ENCODE results near the gene CFAP299.

CFAP299 gene

DNA sequence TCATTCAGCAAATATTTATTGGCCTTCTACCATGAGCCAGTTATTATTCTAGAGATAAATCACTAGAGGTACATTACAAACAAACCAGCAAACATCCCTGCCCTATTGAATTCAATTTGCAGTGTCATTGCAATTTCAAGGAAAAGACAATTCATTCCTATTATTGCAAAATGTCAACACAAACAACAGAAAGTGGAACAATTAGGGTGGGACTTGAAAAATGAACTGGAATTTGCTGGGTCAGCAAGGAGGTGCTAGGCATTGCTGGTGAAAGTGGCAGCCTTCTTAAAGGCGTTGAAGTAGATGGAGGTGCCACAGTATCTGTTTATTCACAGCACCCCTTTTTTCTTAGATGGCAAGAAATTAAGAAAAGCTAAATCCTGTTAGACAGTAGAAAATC is 470.9 kb downstream of the CFAP299 start:
- no peak for DNase-seq (ENCODE audit: low read depth in 1 of 2, low spot score in 1 of 2)

- no peak for DNase-seq (ENCODE audit: low read depth in 1 of 2, low spot score in 1 of 2)
These were observed 473.7 kb downstream of the CFAP299 start for GRCh38 chr4:80809039-80809729.

- no peak for DNase-seq (ENCODE audit: low read depth in 1 of 2, low spot score in 1 of 2)
These were observed 475.9 kb downstream of the CFAP299 start for GRCh38 chr4:80811406-80811805.

- no peak for DNase-seq (ENCODE audit: low read depth in 1 of 2, low spot score in 1 of 2)
These were observed 476.6 kb downstream of the CFAP299 start for GRCh38 chr4:80812145-80812544.

GRCh38 chr4:80814266-80814665 is 478.7 kb downstream of the CFAP299 start:
- no peak for DNase-seq (ENCODE audit: low read depth in 1 of 2, low spot score in 1 of 2)

- no peak for DNase-seq (ENCODE audit: low read depth in 1 of 2, low spot score in 1 of 2)
These were observed 496.1 kb downstream of the CFAP299 start for GRCh38 chr4:80831383-80832361.

DNA sequence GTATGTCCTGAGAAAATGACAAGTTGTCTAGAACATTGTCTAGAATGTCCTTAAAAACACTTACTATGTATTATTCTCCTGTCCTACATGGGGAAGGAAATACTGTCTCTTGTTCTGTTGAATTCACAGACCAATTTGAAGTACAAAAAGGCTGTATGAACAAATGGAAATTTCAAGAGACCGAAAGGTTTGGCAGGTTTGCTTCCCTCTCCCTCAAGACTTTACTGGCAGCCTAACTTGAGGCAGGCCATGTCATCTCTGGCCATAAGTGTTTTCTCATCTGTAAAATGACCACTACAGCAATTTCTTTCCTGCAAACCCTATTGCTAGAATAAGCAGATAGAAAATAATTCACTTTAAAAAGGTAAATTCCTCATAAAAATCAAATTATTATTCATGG is 503.8 kb downstream of the CFAP299 start:
- no peak for DNase-seq (ENCODE audit: low read depth in 1 of 2, low spot score in 1 of 2)

DNA sequence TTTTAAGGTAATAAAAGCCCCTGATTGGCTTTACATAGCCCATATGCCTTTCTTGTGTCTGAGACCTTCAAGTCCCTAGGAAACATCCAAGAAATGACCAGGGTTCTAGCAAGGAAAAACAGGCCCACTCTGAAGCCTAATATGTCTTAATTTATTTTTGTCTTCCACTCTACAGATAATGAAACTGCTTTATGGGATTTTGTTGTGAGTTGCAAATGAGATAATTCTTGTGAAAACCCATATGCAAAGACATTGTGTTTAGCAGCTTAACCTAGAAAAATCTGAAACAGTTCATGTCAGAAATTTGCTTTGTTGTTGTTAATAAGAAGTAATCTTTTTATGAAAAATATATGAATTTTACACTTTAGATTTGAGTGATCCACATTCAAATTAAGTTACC is 504.3 kb downstream of the CFAP299 start:
- DNase-seq (ENCODE audit: low read depth in 1 of 2, low spot score in 1 of 2): no peak

DNA sequence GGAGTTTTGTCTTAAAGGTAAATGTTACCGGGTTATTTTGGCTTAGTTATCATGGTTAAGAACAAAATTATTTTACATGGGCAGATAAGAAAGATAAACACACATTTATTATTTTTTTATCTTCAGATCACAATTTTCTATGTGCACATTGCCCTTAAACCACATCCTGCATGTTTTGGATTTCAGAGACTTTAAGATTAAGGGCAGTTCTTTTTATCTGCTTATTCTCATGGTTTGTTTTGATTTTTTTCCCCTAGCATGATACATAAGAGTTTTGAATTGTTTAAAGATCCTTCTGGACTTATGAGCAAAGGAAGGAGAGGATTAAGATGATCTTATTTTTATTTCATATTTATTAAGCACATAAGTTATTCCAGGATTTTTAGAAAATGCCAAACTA is 504.9 kb downstream of the CFAP299 start:
- DNase-seq (ENCODE audit: low read depth in 1 of 2, low spot score in 1 of 2): no peak

DNA sequence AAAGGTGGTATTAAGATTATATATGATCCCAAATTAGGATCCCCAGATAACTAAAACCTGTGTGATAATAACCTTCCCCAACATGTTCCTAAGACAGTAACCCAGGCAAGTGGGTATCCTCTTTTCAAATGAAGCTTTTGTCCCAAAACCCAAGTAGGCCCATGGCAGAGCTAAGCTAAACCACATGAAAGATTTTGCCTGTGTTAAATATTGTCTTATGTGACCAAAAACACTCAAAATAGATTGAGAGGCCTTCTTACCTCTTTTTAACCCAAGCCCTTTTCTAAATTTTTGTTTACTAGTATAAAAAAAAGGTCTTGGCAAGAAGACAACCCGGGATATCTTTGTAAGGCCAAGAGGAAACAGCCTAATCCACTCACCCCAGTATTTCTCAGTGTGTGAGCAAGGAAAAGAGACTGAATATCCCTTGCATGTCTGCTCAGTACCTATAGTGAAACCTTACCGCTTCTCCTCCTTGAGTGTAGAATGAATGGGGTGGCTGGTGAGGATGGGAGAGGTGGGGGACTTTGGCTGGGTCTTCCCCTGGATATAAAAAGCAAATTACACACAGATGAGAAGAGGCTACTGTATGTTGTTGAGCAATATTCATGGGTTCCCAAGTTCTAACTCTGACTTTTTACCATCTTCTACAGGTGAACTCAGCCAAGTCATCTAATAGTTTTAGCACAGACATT is 506.2 kb downstream of the CFAP299 start:
- no peak for DNase-seq (ENCODE audit: low read depth in 1 of 2, low spot score in 1 of 2)

DNA sequence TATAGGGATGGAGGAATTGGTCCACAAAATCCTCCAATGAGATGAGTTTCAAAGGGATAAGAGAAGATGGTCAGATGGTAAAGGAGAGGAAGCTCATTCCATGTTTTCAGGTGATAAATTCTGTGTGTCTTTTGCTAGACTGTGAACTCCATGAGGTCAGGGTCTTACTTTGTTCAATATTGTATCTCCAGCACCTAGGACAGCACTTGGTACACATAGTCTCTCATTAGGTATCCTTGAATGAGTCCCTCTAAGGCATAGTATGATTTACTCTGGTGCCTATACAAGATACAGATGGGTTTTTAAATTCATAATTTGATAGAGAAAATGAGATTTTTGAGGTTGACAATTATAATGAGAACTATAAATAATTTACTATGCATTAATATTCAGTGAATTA is 510.7 kb downstream of the CFAP299 start:
- DNase-seq (ENCODE audit: low read depth in 1 of 2, low spot score in 1 of 2): no peak

DNA sequence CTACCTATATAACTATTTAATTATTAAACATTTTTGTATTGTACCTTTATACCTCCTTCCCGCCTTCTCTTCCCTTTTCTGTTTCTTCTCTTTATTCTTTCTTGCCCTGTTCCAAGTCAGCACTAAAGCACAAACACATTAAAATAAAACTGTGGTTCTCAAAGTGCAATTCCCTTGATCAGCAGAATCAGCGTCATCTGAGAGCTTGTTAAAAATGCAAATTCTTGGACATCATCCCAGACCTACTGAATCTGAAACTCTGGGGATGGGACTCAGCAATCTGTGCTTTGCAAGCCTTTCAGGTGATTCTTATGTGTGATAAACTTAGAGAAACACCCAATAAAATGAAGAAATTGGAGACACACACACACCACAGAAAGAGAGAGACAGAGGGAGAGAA is 516.5 kb downstream of the CFAP299 start:
- DNase-seq (ENCODE audit: low read depth in 1 of 2, low spot score in 1 of 2): no peak

- no peak for DNase-seq (ENCODE audit: low read depth in 1 of 2, low spot score in 1 of 2)
These were observed 538.0 kb downstream of the CFAP299 start for GRCh38 chr4:80873571-80873970.

GRCh38 chr4:80874979-80875378 is 539.4 kb downstream of the CFAP299 start:
- no peak for DNase-seq (ENCODE audit: low read depth in 1 of 2, low spot score in 1 of 2)

DNA sequence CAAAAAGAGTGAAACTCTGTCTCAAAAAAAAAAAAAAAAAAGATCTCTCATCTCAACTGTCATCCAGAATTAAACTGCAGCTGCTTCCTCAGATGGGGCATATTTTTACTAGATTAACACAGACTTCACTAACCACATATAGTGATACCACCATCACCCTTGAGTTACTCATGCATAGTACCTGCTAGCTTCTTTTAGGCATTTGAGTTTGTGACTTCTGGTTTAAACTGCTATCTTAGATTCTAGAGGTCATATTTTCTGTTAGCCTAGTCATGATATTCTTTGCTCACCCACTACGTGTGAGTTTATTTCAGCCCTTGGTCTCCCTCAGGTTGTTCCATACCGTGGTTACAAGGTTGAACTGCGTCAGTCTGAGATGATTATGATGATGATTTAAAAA is 540.1 kb downstream of the CFAP299 start:
- no peak for DNase-seq (ENCODE audit: low read depth in 1 of 2, low spot score in 1 of 2)

GRCh38 chr4:80876810-80877209 is 541.3 kb downstream of the CFAP299 start:
- no peak for DNase-seq (ENCODE audit: low read depth in 1 of 2, low spot score in 1 of 2)

DNA sequence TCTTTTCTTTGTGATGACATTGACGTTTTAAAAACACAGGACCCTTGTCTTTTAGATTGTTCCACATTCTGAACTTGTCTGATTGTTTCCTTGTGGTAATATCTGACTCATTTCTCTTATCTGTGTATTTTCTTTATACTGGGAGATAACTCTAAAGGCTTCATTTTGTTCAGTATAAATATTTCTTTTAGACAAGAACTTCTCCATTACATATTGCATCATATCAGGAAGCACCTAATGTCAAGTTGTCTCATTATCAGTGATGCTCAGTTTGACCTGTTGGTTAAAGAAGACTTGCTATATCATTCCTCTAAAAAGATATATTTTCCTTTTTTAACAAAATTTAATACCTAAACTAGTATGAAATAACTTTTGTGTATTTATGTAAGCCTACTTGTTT is 542.7 kb downstream of the CFAP299 start:
- DNase-seq (ENCODE audit: low read depth in 1 of 2, low spot score in 1 of 2): no peak

- DNase-seq (ENCODE audit: low read depth in 1 of 2, low spot score in 1 of 2): no peak
These were observed 562.2 kb downstream of the CFAP299 start for GRCh38 chr4:80897537-80898303.

DNA sequence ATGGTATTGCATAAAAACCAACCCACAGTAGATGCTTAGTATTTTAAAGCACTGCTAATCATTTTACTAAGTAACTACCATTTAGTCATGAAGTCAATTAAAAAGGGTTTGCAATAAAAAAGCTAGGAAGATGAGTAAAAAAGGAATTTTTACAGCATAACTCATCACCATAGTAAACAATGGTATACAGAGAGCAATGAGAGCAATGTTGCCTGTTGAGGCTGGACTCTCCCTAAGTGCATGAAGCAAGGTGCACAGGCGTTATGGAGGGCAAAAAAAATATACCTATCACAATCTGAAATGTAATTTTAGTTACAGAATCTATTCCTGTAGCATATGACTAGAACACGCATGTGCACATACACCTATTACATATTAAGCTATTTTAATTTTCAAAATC is 565.4 kb downstream of the CFAP299 start:
- DNase-seq (ENCODE audit: low read depth in 1 of 2, low spot score in 1 of 2): no peak

- DNase-seq (ENCODE audit: low read depth in 1 of 2, low spot score in 1 of 2): no peak
These were observed 567.5 kb downstream of the CFAP299 start for GRCh38 chr4:80903020-80903419.

DNA sequence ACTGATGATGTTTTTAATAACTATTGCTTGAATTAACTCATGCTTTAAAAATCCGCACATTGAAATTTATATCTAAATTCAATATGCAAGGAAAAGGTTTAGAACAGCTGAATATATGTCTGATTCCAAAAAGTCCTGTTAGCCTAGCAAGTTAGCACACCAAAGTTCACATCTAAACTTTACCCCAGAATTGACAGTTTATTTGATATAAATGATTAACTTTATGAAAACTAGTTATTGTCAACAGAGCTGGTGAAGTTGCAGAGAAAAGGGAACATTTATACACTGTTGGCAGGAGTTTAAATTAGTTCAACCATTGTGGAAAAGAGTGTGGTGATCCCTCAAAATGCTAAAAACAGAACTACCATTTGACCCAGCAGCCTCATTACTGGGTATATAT is 574.4 kb downstream of the CFAP299 start:
- no peak for DNase-seq (ENCODE audit: low read depth in 1 of 2, low spot score in 1 of 2)
